Activated naive CD8-positive, alpha-beta T cell treated with anti-CD3 and anti-CD28 coated beads, Interleukin-2, amount 50 U/mL, for 16 hours (primary cell): ENCODE results near the gene CCDC157.

Source experiments
- DNase-seq: peaks from one replicate; pipeline ENCODE4 v3.0.0-alpha.2; 2020; ENCODE audit warnings: low read depth, low spot score

CCDC157 gene

DNA sequence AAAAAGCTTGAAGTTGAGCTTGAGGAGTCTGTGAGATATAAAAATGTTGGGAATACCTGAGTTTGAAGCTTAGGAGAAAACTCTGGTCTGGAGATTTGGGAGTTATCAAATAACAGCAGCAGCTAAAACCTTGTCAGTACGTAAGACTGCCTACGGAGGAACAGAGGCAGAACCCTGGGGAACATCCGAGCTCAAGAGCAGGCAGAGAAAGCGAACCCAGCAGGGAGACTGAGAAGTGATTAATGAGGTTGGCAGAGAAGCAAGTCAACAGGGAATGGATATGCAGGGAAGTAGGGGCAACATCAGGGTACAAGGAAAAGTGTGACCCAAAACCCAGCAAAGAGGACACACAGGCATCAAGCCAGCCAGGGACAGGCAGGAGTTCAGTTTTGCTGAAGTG lies 56.2 kb downstream of the CCDC157 start:
- no peak for DNase-seq

GRCh38 chr22:30413745-30414524 lies 57.1 kb downstream of the CCDC157 start:
- DNase-seq: no peak

DNA sequence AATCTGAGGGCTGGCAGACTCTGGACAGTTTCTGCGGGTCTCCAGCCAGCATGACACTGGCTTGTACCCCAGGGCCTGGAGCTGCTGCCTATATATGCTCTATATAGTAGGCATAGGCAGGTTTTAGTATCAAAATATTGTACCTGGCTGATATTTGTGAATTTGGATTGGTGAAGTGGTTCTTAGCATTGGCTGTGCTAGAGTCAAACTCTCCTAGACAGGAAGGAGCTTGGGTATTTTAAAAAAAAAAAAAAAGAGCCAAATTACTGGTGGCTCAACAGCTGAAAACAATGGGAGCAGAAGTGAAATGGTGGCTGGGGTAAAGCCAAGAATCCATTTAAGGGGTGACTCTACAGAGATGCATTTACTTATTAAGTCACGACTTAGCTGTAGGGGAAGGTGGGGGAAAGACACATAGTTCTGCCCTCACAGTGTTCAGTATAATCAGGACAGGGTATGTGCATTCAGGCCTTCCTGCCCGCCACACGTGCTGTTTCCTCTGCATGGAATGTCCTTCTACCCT lies 57.8 kb downstream of the CCDC157 start:
- no peak for DNase-seq

DNA sequence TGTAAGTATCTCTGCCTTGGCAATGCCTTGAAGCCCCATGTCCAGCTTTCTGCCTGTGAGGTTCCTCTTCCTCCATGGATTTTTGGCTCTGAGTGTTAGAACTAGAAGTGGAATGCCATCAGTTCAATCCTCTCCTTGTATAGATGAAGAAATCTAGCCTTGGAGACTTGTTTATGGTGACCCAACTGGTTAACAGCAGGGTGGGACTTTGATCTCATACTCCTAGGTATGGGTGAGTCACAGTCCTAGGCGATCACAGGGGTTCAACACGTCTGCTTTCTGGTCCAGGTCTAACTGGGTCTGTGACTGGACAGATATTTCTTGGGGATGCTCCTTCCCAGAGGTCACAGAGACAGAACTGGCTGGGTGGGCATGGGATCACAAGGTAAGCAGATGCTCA lies 59.6 kb downstream of the CCDC157 start:
- DNase-seq: no peak

DNA sequence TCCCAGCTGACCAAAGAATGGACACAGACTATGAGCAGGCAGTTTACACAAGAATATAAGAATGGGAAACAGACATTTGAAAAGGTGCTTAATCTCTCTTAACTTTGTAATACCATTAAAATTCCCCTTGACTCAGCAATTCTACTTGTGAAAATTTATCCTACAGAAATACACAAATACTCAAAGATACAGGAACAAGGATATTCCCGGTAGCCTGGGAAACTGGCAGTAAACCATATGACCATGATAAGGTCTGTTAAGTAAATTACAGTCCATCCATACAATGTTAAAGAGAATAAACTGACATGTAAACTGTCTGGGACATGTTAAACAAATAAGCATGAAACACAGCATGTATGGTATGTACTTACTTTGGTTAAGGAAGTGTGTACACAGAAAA lies 60.0 kb downstream of the CCDC157 start:
- no peak for DNase-seq

DNA sequence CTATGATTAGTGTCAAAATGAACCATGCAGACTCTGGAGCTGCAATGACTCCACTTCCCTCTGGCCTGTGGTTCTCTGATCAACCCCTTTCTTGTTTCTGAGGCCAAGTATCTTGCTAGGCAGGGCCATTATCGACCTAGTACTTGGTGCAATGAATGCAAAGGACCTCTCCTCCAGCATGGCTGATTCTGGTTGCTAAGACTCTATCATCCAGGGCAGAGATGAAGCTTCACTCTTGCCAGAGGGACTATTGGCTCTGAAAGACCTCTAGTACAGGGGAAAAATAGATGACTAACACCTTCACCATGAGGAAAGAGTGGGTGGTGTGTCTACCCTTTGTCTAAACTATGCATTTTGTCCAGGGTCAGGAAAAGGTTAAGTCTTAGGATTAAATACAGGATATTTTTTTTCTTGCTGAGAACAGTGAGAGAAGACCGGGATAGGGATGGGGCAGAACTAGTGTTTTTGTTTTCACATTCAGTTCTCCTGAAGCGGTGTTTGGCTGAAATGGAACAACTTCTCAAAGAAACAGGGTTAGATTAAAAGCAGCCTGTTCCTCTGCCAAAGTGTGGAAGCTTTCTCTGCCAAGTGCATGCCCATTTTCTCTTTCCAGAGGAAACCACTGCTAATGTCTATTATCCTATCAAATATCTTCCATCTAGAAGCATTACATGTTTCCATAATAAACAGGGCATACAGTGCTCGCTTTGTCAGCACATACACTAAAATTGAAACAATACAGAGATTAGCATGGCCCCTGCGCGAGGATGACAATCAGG lies 63.7 kb downstream of the CCDC157 start:
- DNase-seq: no peak

DNA sequence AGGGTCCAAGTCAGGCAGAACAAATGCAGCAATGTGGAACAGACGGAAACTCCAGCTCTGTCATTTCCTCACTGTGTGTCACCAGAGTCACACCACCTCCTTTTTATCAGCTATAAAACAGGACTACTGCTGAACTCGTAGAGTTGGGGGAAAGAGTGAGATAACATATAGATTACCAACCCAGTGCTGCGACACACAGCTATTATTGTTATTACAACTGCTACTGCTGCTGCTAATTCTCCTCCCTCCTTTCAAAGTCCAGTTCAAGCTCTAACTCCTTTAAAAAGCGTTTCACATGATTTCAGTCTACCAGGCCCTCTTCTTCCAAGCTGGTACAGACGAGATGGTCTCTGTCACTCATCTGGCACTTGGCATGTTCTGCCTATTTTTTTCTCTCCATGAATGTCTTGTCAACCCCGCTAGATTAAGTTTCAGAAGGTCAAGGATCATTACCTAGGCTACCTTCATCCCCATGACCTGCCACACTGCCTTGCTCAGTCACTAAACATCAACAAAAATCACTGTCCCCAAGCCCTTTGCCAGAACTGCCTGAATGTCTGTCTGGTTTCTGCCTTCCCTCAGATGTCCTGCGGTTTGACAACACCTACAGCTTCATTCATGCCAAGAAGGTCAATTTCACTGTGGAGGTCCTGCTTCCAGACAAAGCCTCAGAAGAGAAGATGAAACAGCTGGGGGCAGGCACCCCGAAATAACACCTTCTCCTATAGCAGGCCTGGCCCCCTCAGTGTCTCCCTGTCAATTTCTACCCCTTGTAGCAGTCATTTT lies 65.1 kb downstream of the CCDC157 start:
- DNase-seq: no peak

- DNase-seq: no peak
Observed at GRCh38 chr22:30422481-30423300, 65.9 kb downstream of the CCDC157 start.

DNA sequence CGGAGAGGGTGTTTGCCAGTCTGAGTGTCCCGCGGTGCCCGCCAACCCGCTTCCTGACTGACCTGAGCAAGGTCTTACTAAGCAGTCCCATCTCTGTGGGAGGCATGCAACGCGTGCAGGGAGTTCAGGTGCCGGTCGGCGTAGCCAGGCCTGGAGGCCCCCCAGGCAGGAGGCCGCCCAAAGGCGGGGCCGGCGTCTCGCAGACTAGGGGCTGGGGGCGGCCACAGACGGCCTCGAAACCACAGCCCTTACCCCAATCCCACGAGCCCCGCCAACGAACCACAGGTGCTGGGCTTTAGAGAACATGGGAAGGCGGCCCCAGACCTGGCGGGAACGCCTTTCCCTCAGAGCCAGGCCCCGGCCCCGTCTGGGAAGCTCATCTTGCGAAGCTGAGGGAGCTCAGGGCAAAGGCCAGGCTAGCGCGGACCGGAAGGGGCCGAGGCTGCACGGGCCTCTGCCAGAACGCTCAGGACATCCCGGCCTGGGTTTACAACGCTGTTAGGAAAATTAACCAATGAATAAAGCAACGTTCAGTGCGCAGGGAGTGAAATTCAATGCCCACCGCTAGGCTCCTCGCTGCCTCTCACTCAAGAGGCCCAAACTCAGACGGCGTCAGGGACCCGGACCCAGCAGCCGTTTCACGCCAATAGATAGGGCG lies 66.6 kb downstream of the CCDC157 start:
- DNase-seq: peak; percentile 20

- peak; percentile 95 for DNase-seq
Observed at GRCh38 chr22:30423959-30424533, 67.2 kb downstream of the CCDC157 start.

GRCh38 chr22:30424534-30425326 lies 67.9 kb downstream of the CCDC157 start:
- DNase-seq: no peak

DNA sequence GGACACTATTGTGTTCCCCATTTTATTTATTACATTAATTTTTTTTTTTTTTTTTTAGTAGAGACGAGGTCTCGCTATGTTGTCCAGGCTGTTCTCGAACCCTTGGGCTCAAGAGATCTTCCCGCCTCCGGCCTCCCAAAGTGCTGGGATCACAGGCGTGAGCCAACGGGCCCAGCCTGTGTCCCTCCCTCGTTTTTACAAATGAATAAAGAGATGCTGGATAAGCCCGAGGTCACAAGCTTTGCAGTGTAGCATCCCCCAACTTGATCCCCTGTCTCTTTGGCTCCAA lies 68.5 kb downstream of the CCDC157 start:
- no peak for DNase-seq

DNA sequence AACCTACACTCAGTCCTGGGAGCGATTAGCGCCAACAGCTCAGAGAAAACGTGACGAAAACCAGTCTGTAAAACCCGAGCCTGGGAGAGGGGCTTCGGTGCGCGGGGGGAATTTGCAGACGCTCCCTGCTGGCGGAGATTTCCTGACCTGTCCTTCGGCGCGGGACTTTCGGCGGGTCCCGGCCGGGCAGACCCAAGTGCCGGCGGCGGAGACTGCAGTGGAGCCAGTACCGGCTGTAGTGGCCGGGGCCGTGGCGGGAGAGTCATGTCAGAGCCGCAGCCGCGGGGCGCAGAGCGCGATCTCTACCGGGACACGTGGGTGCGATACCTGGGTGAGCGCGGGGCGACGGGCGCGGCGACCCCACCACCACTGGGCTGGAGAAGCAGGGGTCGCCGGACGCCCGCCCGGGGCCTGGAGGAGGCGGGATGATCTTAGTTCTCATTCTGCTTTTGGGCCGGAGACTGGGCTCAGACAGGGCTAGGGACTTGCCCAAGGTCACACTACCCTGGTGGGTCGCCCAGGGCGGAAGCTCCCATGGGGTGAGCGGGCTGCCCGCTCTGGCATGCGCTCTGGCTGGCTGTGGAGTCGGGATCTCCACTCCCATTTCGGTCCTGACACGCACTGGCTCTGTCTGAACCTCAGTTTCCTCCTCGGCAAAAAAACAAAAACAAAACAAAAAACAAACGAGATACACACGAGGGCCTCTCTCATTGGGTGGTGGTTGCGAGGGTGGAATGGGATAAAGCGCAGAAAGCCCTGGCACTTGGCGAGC lies 69.0 kb downstream of the CCDC157 start, which contains the start of gene MTFP1:
TSS of gene MTFP1 (plus strand) at position 153 of the 772 bp plus-strand sequence. CDS start at position 265, 112 bp downstream.
- no peak for DNase-seq
